PC-3 (cell line): ENCODE data around the gene GSN. TPM values are rescaled to one million over a fixed set of nuclear protein-coding genes. Genes with fewer than 3 reads are reported as not detected.

Experiments
- ATAC-seq: fragments of 200-7000 bp; cut with Tn5 transposase; 2 replicates; pipeline ENCODE4 v1.9.1; 2020; ENCODE audit warnings: mild to moderate bottlenecking, moderate library complexity
- BruUV-seq: library from RNA; stranded (reverse); fragments of 400-500 nt; replicated peaks from 2 replicates; lab custom pipeline; 2021; lab: Mats Ljungman, UMichigan
- CTCF ChIA-PET: fragments of 300-600 bp; sonication (Branson Sonifier 250); formaldehyde crosslinking; loops from one replicate; lab custom pipeline; 2022; ENCODE audit warnings: antibody characterized with exemption; lab: Charles Lee
- POLR2A ChIA-PET: fragments of 300-600 bp; sonication (Branson Sonifier 250); formaldehyde crosslinking; loops from one replicate; lab custom pipeline; 2022; ENCODE audit warnings: antibody characterized with exemption; ENCODE audit not compliant: unreplicated experiment; lab: Charles Lee
- DNase-seq: peaks from one replicate; pipeline ENCODE4 v3.0.0-alpha.2; 2015
- H2AFZ ChIP-seq: fragments of 300-600 bp; sonication (generic); 2 replicates; pipeline ENCODE4 v1.6.0; 2016; ENCODE audit warnings: antibody characterized with exemption, low read length
- H3F3A ChIP-seq: fragments of 300-600 bp; sonication (generic); one replicate; pipeline ENCODE4 v1.6.0; 2017; ENCODE audit warnings: antibody characterized with exemption, low read length, control low read depth, mild to moderate bottlenecking; ENCODE audit not compliant: unreplicated experiment
- H3K27ac ChIP-seq: fragments of 300-600 bp; sonication (generic); 2 replicates; pipeline ENCODE4 v1.5.1; 2016; ENCODE audit warnings: mild to moderate bottlenecking, low read length
- H3K27me3 ChIP-seq: fragments of 300-600 bp; sonication (generic); 2 replicates; pipeline ENCODE4 v1.6.1; 2016; ENCODE audit warnings: low read length, mixed read lengths
- H3K36me3 ChIP-seq: fragments of 300-600 bp; sonication (generic); 2 replicates; pipeline ENCODE4 v1.6.1; 2016; ENCODE audit warnings: low read depth, mixed run types, low read length, mixed read lengths
- H3K4me1 ChIP-seq: fragments of 300-600 bp; sonication (generic); 2 replicates; pipeline ENCODE4 v1.5.1; 2016; ENCODE audit warnings: low read length; ENCODE audit not compliant: insufficient read depth
- H3K4me2 ChIP-seq: fragments of 300-600 bp; sonication (generic); 2 replicates; pipeline ENCODE4 v1.6.0; 2016; ENCODE audit warnings: low read length
- H3K4me3 ChIP-seq: fragments of 300-600 bp; sonication (generic); 2 replicates; pipeline ENCODE4 v1.5.1; 2016; ENCODE audit warnings: mild to moderate bottlenecking, low read length, mixed read lengths
- H3K79me2 ChIP-seq: fragments of 300-600 bp; sonication (generic); 2 replicates; pipeline ENCODE4 v1.6.1; 2017; ENCODE audit warnings: low read length, mixed read lengths
- H3K9ac ChIP-seq: fragments of 300-600 bp; sonication (generic); 2 replicates; pipeline ENCODE4 v1.6.0; 2016; ENCODE audit warnings: mild to moderate bottlenecking, low read length
- H3K9me2 ChIP-seq: fragments of 300-600 bp; sonication (generic); replicated peaks from 2 replicates; pipeline ENCODE4 v1.6.1; 2016; ENCODE audit warnings: mixed run types, low read length, mixed read lengths
- H3K9me3 ChIP-seq: fragments of 300-600 bp; sonication (generic); 2 replicates; pipeline ENCODE4 v1.6.1; 2016; ENCODE audit warnings: low read length, mixed read lengths
- H4K20me1 ChIP-seq: fragments of 300-600 bp; sonication (generic); 2 replicates; pipeline ENCODE4 v1.6.1; 2016; ENCODE audit warnings: low read length, mixed read lengths
- EZH2 ChIP-seq: fragments of 300-600 bp; sonication (generic); IDR thresholded peaks from one replicate; pipeline ENCODE4 v1.6.1; 2017; ENCODE audit warnings: antibody characterized with exemption, mild to moderate bottlenecking, low read length; ENCODE audit not compliant: unreplicated experiment
- EZH2phosphoT487 ChIP-seq: fragments of 300-600 bp; sonication (generic); IDR thresholded peaks from 2 replicates; pipeline ENCODE4 v1.6.1; 2018; ENCODE audit warnings: mild to moderate bottlenecking, antibody characterized with exemption, low read length, borderline replicate concordance
- intact Hi-C: fragments of 100-400 bp; cut with micrococcal nuclease; formaldehyde crosslinking; loops from 2 replicates; pipeline ENCODE4 v1.9.0; 2023
- total RNA-seq: library from RNA; depleted of rRNA; stranded (reverse); fragments of >200 nt; gene quantifications from 2 replicates; pipeline ENCODE4 v1.2.3, GENCODE V29; 2014
- TF ChIP-seq, protein P1 (sequence below): fragments of 300-600 bp; sonication (generic); conservative IDR thresholded peaks from 2 replicates; pipeline ENCODE4 v1.5.1; 2017; ENCODE audit warnings: antibody characterized with exemption, low read depth, mild to moderate bottlenecking, low read length

The GSN gene
- total RNA-seq, 1 experiment from 2014 or later = 36.5 TPM

DNA sequence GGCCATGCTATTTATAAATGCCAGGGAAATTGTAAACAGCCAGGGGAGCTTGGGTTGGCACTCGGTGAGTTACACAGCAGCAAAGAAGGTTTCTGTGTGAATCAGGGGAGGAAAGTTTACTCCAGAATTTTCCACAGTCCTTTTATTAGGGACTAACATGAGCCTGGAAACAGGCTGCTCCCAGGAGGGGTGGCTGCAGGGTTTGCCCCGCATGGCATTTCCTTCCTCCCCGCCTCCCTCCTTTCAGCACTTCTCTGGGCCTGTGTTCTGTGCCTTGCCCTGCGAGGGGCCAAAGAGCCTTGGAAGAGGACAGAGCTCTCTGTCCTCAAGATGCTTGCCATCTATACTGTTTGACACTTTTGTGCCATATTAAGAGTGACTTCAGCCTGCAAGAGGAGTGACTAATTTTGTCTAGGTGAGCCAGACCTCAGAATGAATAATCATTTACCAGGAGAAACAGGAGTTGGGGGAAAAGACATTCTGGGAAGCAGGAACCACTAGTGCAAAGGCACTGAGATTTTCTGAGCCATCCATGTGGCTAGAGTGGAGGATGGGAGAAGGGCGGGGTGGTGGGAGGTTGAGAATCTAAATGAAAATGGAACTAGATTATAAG is 1.8 kb downstream of the GSN start:
- peak overlapping the region; percentile 45 for H3K27ac ChIP-seq
- peak overlapping the region; percentile 81; the same call in 1 of the 2 replicates for H3K4me3 ChIP-seq
- peak overlapping the region; percentile 97 for H3K4me2 ChIP-seq
- intact Hi-C loops = loop anchor here (5.0 kb wide), 1 partner anchor 47 kb away; no protein-coding TSS in a partner anchor
- ChIA-PET POLR2A (no interaction called here), CTCF (no interaction called here)
- no peaks in the 10 kb centered on the region for H3K27me3 ChIP-seq
- no peaks in the 10 kb centered on the region for H4K20me1 ChIP-seq
- no peaks in the 10 kb centered on the region for H3K9me2 ChIP-seq
- DNase-seq (peak; percentile 42), ATAC-seq (no peak)
- H3K4me1 ChIP-seq = peaks cover 31% of the 10 kb centered on the region
- H3K9me3 ChIP-seq = no peaks in the 10 kb centered on the region
- no peaks in the 10 kb centered on the region for H3F3A ChIP-seq
- TF ChIP-seq EZH2 (no peak), EZH2phosphoT487 (no peak)
- TF ChIP-seq, protein P1, sequence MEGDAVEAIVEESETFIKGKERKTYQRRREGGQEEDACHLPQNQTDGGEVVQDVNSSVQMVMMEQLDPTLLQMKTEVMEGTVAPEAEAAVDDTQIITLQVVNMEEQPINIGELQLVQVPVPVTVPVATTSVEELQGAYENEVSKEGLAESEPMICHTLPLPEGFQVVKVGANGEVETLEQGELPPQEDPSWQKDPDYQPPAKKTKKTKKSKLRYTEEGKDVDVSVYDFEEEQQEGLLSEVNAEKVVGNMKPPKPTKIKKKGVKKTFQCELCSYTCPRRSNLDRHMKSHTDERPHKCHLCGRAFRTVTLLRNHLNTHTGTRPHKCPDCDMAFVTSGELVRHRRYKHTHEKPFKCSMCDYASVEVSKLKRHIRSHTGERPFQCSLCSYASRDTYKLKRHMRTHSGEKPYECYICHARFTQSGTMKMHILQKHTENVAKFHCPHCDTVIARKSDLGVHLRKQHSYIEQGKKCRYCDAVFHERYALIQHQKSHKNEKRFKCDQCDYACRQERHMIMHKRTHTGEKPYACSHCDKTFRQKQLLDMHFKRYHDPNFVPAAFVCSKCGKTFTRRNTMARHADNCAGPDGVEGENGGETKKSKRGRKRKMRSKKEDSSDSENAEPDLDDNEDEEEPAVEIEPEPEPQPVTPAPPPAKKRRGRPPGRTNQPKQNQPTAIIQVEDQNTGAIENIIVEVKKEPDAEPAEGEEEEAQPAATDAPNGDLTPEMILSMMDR = no peak
- peak overlapping the region; percentile 75 for H2AFZ ChIP-seq
- H3K9ac ChIP-seq = peak overlapping the region; percentile 44; the same call in 1 of the 2 replicates
- no peaks in the 10 kb centered on the region for H3K36me3 ChIP-seq
- H3K79me2 ChIP-seq = no peaks in the 10 kb centered on the region
- TSS peak; percentile 22 for BruUV-seq

GRCh38 chr9:121271368-121272341 is 3.7 kb downstream of the GSN start:
- TF ChIP-seq EZH2phosphoT487 = no peak
- TF ChIP-seq EZH2 = no peak
- TF ChIP-seq, protein P1 = no peak
- Histone ChIP-seq H3K36me3 (no peaks in the 10 kb centered on the region), H3K27me3 (no peaks in the 10 kb centered on the region), H3K9me2 (no peaks in the 10 kb centered on the region), H4K20me1 (no peaks in the 10 kb centered on the region), H3K9ac (no peak overlapping the region), H2AFZ (no peak overlapping the region), H3K27ac (no peak overlapping the region), H3K4me3 (no peak overlapping the region), H3F3A (no peaks in the 10 kb centered on the region), H3K4me1 (peaks cover 39% of the 10 kb centered on the region), H3K9me3 (no peaks in the 10 kb centered on the region), H3K4me2 (no peak overlapping the region), H3K79me2 (no peaks in the 10 kb centered on the region)
- intact Hi-C loops = no loop called here
- ChIA-PET POLR2A (interaction anchor here (0.6 kb wide), 1 partner anchor 99 kb away, joined by 4 read pairs; no protein-coding TSS in a partner anchor), CTCF (no interaction called here)
- no peak for ATAC-seq
- BruUV-seq = no TSS peak
- no peak for DNase-seq
